GM19397 (cell line): Measurements from ENCODE around the gene IGSF8.

Experiments used
- ATAC-seq: cut with Tn5 transposase; IDR thresholded peaks from one replicate; pipeline ENCODE4 v1.9.1; 2021; ENCODE audit warnings: mild to moderate bottlenecking, moderate library complexity; ENCODE audit not compliant: unreplicated experiment

IGSF8 gene

DNA sequence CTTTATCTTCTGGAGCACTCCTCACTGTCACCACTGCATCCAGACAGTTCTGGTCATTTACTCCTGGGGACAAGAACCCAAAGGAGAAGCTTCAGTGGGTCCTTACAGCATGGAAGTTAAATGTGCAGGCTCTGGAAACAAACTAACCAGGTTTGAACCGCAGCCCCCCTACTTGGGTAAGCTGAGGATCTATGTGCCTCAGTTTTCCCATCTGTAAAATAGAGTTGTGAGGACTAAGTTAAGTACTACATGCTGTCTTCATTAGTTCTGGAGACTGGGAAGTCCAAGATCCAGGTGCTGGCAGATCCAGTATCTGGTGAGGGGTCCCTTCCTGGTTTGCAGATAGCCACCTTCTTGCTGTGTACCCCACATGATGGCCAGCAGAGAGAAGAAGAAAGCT lies 9.1 kb upstream of the IGSF8 start:
- ATAC-seq: no peak

DNA sequence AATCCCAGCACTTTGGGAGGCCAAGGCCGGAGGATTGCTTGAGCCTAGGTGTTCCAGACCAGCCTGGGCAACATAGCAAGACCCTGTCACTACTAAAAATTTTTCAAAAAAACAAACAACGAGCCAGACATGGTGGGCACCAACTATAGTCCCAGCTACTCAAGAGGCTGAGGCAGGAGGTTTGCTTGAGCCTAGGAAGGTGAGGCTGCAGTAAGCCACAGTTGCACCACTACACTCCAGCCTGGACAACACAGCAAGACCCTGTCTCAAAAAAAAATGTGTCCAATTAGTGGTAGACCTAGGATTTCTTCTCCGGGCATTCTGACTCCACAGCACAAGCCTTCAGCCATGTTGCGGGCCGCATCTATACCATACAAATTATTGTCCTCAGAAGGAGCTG lies 6.7 kb upstream of the IGSF8 start:
- ATAC-seq: no peak

DNA sequence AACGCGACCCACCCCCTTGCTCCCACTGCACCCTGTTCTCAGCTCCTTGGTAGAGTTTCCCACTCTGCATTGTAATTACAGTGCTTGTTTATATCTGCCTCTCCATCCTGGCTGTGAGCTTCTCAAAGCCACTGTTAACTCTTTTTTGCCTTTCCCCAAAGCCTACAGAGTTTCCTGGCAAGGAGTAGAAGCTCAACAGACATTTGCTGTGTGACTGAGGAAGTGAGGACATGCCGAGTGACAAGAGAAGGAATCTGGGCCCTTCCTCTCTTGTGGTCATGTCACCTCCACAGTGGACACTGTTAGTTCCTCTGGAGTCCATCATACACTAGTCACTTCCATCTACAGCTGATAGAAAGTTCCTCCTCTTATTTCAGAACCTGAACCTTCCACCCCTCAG lies 6.1 kb upstream of the IGSF8 start:
- no peak for ATAC-seq

DNA sequence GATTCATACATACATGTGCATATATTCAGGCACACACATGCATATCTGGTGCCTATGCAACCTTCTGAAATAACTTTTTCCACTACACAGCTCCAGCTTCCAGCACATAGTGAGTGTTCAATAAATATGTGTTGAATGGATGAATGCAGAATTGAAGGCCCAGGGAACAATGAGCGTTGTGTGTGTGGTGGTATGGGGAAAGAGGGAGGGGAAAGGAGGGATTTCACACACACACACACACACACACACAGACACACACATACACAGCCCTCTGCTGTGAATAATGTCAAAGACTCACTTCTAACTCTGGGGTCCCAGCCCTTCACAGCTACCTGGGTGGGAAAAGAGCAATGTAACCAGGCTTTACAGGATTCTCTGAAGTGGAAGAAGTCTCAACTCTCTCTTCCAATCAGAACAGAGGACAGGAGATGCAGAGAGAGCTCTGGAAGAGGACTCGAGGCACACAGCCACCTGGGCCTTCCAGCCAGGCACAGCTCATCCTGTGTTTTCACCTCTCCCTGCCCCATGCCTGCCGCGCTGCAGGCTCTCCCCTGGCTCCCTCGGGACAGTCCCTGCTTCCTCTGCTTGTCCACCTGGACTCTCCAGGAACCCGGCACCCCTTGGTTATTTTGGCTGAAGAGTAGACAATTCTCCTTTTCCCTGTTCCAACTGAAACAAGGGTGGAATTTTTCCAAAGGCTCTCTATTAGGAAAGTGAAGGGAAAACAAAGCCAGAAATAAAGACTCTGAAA lies 5.4 kb upstream of the IGSF8 start:
- ATAC-seq: no peak

DNA sequence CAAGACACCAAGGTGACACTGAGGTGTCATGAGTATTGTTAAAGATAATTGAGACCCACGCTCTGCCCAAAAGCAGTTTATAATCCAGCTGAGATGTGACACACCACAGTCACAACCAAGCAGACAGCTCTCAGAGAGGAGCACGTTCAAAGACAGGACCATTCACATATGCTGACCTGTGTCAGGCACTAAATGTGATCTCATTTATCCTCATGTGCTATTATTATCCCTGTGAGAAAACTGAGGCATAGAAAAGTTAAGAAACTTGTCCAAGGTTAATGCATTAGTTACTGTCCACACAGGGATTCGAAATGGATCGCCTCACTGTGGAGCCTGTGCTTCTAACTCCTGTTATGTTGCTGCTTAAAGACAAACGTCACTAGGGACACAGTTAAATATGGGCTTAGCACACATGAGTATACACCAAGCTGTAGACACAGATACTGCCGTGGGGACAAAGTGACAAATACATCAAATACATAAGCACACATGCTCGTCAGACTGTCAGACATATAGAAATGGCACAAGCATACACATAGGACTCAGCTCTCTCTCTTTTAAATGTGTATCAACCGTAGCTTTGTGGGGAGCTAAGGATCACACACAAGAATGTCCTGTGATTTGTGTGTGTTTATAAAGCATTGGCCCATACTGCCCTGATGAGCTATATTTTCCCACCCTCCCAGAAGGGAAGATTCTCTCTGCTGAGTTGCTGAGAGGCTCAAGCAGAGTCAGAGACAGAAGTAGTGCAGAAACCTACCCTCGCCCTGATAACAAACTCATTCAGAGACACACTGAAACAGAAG lies 3.5 kb upstream of the IGSF8 start:
- ATAC-seq: no peak

GRCh38 chr1:160101037-160101716 lies 2.8 kb upstream of the IGSF8 start:
- no peak for ATAC-seq

- ATAC-seq: no peak
These were observed 1.4 kb upstream of the IGSF8 start for GRCh38 chr1:160099716-160100375.

DNA sequence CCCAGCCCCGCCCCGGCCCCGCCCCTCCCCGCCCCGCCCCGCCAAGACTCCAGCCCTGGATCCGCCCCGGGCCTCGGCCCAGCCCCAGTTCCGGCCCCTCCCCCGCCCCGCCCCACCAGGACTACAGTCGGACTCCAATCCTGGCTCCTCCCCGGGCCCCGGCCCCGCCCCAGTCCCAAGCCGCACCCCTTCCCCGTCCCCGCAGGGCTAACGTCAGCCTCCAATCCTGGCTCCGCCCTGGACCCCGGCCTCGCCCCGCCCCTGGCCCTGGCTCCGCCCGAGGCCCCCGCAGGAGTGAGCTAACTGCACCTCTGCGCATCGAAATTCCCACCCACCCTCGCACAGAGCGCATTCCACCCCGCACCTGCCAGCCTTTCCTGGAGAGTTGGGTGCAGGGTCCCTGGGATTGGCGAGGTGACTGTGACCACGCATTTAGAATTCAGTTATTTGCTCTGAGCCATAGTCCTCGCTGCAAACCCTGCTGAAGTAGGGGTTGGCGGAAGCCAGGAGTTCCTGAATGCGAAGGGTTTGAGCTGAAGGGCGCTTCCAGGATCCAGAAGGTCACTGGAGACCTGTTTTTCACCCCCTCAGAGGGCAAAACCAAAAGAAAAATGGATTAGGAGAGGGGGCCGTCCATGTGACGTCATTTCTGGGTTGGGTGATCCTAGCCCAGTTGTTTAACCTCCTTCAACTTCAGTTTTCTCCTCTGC lies 588 bp upstream of the IGSF8 start:
- peak; percentile 82 for ATAC-seq

DNA sequence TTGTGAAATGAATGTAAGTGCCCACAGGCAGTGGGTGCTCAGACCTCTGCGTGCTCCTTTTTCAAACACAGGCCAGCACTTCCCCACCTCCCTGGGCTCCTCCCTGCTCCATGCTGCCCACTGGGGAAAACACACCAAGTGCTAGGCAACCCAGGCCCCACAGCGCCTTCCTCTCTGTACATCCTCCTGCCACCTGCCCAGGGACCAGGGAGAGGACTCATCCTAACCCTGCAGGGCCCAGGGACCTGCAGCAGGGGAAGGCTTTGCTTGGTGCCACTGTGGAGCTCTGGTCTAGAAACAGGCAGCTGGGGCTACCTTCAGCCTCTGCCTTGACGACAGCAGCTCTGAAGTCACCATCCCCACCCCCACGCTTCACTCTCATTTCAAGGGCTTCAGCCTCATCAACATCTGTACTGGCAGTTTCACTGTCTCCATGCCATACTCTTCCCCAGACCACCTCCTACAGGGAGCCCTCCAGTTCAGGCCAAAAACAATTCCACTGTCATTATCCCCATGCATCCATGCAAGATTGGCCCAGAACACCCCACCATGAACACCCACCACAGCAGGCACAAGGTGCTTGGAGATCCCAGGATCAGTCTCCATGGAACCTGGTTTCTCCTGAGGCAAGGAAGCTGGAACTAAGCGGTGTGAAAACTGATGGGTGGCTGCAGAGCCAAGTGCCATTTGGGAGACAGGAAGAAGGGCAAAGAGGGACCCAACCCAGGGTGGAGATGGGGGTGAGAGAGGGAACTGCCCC lies 1.1 kb downstream of the IGSF8 start:
- no peak for ATAC-seq

DNA sequence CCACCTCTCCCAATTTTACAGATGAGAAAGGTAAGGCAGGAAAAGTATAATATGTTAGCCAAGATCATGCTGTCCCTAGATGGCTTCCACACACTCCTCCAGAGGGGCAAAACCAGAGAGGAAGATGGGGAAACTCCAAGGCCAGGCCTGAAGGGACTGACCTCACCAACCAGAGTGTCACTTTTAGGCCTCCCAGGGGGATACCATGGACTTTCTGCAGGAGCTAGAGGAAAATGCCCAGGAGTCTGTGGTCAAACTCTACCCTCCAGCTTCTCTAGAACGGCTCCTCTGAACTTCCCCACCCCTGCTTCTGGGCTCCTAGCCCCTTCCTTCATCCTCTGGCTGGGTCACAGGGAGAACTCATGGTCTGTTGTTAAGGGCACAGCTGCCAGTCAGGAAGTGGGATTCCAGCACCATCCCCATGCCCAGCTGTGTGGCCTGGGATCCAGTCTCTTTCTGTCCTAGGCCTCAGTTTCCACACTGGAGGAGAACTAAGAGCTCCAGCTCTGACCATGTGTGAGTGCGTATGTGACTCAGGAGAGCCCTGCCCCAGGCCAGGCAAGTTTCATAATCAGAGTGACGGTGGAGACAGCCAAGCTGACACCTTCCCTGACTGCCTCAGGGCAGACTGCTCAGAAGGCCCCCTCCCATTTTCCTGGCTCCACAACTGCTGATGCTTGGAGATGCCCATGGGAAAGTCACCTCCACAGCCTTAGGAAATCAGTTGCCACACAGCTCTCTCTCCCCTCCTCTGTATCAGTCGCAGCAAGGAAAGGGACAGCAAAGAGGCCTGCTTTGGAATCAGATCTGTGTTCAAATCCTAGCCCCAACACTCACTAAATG lies 1.9 kb downstream of the IGSF8 start:
- no peak for ATAC-seq

- ATAC-seq: no peak
These were observed 2.9 kb downstream of the IGSF8 start for GRCh38 chr1:160095382-160096105.

GRCh38 chr1:160094806-160095205 lies 3.6 kb downstream of the IGSF8 start:
- no peak for ATAC-seq

- ATAC-seq: no peak
These were observed 4.2 kb downstream of the IGSF8 start for GRCh38 chr1:160094291-160094625.

GRCh38 chr1:160093624-160094290 lies 4.7 kb downstream of the IGSF8 start:
- ATAC-seq: no peak

- ATAC-seq: no peak
These were observed 5.4 kb downstream of the IGSF8 start for GRCh38 chr1:160093069-160093395.

DNA sequence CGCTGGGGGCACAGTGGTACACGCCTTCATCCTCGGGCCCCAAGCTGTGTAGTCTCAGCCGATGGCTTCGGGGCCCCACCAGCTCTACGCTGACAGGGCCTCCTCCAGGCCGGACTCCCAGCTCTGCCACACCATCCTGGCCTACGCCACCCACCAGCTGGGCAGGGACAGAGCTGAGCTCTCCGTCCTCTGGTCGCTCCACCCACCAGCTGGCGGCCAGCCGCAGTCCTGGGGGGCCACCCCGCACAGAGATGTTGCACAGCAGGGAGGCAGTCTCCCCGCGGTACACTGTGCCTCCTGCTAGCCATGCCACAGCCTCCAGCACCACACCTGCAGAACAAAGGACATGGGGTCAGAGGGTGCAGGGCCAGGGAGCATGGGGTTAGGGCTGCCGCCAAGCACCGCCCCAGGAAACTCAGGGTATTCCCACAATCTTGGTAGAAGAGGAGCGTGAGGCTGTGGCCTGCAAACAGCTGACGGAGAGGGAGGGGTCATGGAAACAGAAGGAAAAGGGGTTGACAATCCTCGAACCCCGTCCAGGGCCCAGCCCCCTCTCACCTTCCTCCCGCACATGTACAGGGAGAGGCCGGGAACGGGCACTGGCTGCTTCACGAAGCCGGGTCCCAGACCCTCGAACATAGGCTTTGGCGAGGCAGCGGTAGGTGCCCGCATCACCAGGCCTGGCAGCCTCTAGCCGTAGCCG lies 5.9 kb downstream of the IGSF8 start:
- no peak for ATAC-seq

DNA sequence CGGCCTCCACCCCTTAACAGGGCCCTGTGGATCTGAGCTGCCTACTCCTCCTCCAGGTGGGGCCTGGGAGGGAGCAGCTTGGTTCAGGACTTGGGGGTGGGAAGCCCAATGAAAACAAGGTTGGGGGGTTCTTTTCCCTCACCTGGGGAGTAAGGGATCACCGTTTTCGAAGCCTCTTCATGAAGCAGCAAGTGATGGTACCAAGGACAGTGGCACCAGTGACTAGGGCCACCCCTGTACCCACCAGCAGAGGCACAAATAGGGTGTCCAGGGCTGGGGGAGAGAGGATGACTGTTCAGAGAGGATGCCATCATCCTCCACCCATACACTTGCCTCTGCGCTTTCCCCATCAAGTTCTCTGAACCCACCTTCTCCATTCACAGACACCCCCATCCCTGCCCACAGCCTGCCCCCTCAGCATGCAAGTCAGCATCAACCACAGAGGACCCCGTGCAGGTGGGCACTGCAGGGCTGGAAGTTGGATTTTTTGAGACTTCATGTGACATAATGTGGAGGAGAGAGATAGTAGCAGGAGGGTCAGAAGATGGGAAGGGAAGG lies 6.7 kb downstream of the IGSF8 start:
- ATAC-seq: no peak
